Measurements from ENCODE around the gene POLK.
"Not testable (repeated sequence)": the region's sequence is repeated elsewhere in the genome, so short reads cannot be mapped to it uniquely, and the experiment has no call there.

Gene POLK

DNA sequence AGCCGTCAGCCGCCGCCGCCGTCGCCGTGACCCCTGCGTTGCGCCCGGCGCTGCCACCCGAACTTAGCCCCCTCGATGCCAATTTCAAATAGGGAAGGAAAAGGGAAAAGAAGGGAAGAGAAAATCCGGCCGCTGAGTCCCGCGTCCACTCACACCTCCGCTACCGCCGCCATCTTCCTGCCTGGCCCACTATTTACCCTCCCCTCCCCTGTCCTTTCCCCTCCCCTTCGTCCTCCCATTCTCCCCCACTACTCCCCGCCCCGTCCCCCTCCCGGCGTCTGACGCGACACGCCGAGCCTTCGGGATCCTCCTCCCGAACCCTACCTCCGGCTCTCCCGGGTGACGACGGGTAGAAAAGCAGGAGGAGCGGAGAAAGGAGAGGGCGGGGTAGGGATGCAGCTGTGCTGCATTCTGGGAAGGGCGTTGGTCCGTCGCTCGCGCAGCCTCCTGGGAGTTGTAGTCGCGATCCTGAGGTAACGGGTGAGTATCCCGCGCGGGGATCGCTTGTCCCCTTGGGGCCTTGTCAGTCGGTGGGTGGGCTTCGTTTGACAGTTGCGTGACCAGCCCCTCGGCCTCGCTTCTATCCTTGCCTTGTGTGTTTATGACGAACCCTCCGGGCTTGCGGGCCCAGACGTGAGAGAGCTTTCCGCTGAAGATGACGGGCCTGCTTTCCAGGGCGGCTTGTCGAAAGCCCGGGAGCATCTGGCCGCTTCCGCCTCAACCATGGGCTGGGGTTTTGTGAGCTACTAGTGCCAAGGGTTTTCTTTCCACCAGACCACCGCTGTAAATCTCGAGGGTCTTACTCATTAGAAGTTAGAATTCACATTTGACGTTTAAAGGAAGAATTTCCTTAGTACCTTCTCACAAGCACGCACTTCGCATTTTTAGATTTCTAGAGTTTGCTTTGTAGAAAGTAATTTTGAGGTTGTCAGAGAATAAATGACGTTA, at the start of gene POLK, which contains the start of gene CERT1:
Gene POLK (plus strand): TSS at position 457 of the 948 bp plus-strand sequence.
Gene CERT1 (minus strand): TSS at position 195 of the 948 bp plus-strand sequence. CDS start 422 bp downstream, outside the sequence.
- DNase-seq: peak; percentile 95

GRCh38 chr5:75463726-75464125, 48.0 kb upstream of the POLK start:
- DNase-seq: no peak

GRCh38 chr5:75465480-75465879, 46.2 kb upstream of the POLK start:
- DNase-seq: no peak

DNA sequence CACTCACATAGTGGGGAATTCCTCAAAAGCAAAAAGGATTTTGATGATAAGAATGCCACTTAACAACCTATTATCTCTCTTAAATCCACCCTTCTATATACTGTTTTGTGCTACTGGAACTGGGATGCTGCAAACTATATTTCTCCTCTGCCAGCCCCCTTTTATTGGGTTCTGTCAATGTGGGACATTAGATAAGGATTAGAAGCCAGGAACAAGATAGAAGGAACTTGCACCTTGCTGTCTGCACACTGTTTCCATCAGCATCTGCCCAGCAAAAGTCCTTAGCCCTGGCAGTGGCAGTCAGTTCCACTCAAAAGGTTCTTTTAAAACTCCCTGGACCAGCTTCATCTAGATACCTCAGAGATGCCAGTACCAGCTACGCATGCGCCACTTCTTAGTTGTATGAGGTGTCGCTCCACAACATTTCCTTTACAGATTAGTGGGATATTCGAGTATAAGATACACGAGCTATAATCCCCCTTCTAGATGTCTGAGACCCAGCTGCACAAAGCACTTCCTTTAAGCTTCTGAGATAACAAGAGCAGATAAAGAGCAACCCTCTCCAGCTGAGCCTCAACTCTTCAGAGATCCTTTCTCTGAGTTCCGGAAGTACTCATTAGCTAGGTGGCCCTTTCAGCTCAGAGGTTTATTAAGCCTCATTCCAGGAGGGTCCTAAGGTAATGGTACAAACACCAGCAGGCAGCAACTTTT, 45.5 kb upstream of the POLK start:
- no peak for DNase-seq

DNA sequence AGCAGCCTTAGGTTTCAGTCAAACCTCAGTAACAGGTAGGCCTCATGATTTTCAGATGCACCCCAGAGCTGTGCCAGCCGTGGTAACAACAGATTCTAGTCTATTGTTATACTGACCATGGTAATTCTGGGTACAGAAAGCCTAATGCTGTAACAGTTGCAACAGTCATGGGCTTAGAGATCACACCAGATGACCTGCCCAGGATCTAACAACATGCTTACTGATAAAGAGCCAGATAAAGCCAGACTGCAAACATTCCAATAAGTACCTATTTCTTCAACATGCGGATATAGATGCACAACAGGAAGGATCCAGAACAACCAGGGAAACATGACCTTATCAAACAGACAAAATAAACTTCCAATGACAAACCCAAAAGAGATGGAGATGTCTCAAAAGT, 43.1 kb upstream of the POLK start:
- no peak for DNase-seq

DNA sequence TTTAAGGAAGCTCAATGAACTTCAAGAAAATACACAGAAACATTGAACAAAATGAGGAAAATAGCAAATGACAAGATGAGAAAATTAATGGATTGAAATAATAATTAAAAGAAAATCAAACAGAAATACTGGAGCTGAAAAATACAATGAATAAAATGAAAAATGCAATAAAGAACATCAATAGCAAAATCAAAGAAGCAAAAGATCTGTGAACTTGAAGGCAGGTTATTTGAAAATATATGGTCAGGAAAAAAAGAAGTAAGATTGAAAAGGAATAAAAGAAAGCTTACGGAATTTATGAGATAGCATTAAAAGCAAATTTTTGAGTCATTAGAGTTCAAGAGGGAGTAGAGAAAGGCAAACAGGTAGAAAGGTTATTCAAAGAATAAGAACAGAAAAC, 42.7 kb upstream of the POLK start:
- DNase-seq: no peak

DNA sequence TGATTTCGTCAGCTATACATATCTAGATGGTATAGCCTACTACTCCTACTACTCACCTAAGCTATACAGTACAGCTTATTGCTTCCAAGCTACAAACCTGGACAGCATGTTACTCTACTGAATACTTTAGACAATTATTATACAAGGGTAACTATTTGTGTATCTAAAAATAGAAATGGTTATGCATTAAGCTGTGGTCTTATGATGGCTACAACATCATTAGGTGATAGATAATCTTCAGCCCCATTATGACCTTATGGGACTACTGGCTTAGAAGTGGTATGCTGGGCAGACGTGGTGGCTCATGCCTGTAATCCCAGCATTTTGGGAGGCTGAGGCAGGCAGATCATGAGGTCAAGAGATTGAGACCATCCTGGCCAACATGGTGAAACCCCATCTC, 40.5 kb upstream of the POLK start:
- DNase-seq: no peak

- DNase-seq: no peak
Observed at GRCh38 chr5:75472973-75473372, 38.7 kb upstream of the POLK start.

DNA sequence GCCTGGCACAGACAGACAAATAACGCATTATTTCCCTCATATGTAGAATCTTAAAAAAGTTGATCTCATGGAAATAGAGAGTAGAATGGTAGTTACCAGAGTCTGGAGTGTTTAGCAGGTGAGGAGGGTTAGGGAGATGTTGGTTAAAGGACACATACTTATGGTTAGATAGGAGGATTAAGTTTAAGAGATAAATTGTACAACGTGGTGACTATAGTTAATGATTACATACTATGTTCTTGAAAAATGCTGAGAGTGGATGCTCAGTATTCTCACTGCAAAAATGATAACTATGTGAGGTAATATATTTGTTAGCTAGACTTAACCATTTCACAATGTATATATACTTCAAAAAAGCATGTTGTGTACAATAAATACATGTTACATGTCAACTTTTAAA, 38.2 kb upstream of the POLK start:
- DNase-seq: no peak

- DNase-seq: no peak
Observed at GRCh38 chr5:75475364-75475763, 36.3 kb upstream of the POLK start.

DNA sequence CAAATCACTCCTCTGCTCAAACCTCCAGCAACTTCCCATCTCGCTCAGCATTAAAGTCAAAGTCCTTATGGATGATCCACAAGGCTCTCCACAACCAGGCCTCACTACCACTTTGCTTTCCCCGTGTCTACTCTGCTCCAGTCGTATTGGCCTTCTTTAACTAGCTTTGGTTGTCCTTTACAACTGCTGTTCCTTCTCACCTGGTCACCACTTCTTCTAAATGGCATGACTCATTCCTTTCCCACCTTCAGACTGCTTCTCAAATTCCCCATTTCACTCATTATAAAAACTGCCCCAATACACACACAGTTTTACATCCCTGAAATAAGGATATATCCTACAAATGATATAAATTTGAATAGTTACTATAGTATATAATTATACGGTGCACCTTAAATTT, 30.7 kb upstream of the POLK start:
- DNase-seq: no peak

DNA sequence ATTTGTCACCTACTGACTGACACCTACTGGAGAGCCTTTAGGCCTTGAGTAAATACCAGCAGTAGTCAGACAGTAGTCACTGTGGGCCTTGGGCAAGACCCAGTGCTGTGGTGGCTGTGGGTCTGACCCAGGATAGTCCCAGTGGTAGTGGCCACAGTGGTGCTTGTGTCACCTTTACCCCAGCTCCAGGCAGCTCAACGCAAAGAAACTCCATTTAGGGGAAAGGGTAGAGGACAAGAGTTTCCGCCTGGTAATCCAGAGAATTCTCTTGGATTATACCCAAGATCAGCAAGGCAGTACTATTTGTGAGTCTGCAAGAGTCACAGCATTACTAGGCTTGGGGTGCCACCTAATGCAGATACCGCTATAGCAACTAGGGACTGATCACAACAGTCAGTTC, 29.2 kb upstream of the POLK start:
- no peak for DNase-seq

GRCh38 chr5:75484605-75485004, 27.1 kb upstream of the POLK start:
- DNase-seq: no peak

DNA sequence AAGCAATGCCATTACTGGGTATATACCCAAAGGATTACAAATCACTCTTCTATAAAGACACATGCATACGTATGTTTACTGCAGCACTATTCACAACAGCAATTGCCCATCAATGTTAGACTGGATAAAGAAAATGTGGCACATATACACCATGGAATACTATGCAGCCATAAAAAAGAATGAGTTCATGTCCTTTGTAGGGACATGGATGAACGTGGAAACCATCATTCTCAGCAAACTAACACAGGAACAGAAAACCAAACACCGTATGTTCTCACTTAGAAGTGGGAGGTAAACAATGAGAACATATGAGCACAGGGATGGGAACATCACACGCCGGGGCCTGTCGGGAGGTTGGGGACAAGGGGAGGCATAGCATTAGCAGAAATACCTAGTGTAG, 21.8 kb upstream of the POLK start:
- DNase-seq: not testable (repeated sequence)

DNA sequence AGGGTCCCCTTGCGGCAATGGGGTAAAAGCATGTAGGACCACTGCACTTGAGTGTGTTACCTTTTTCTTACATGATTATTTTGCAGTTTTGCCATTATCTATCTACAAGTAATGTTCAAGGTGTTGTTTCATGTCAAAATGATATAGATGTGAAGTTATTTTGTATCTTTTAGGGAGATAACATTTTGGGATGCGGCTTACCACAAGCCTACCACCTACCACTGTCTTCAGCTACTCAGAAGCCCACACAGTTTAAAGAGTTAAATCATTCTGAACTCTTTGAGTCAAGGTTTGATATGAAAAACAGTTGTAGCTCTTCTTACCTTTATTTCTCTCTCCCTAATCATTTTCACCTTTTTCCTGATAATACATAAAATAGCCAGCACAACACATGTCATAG, 20.1 kb upstream of the POLK start:
- DNase-seq: no peak

- DNase-seq: no peak
Observed at GRCh38 chr5:75496026-75496425, 15.7 kb upstream of the POLK start.

DNA sequence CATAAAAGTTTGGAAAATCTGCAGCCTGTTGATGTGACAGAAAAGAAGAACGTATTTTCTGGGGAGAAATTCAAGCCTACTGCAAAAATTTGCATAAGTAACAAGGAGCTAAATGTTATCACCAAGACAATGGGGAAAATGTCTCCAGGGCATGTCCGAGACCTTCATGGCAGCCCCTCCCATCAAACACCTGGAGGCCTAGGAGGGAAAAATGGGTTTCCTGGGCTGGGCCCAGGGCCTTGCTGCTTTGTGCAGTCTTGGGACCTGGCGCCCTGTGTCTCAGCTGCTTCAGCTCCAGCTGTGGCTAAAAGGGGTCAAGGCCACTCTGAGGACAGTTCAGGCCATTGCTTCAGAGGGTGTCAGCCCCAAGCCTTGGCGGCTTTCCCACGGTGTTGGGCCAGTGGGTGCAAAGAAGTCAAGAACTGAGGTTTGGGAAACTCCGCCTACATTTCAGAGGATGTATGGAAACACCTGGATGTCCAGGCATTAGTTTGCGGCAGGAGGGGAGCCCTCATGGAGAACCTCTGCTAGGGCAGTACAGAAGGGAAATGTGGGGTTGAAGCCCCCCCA, 13.4 kb upstream of the POLK start:
- DNase-seq: no peak

- not testable (repeated sequence) for DNase-seq
Observed at GRCh38 chr5:75498875-75499274, 12.8 kb upstream of the POLK start.

- DNase-seq: not testable (repeated sequence)
Observed at GRCh38 chr5:75505112-75505511, 6.6 kb upstream of the POLK start.

- DNase-seq: no peak
Observed at GRCh38 chr5:75507841-75508240, 3.9 kb upstream of the POLK start.

DNA sequence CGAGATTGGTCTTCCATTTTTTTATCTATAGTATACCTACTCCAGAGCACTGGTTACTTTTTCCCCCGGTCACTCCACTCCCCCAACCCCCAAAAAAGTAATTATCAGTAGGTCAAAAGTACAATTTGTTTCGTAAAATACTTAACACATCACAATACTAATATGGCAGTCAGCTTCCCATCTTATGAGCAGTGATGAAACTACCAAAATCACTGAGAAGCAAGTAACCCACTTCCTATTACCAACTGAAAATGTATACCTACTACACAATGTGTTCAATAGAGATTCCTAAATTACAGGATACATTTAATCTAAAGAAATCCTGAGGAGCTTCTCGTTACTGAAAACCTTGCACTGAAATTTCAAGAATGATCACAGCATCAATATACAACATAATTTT, 2.1 kb upstream of the POLK start:
- no peak for DNase-seq

DNA sequence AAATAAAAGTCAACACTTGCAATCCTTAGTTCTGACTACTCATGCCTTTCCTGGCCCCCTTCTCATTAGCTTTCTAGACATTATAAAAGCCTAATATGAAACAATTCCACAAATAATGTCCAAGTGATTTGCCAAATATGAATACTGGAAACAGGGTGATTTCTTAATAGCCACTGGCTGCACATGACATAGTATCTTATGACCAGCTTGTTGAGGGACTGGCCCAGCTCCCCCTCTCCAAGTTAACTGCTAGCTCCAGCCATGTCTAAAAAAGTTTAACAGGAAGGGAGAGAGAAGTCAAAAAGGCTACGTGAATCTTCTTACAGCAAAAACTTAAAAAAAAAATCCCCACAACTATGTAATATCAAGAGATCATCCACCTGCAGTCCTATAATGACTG, 1.7 kb upstream of the POLK start:
- DNase-seq: no peak

GRCh38 chr5:75510417-75510835, 1.3 kb upstream of the POLK start:
- no peak for DNase-seq

All from activated naive CD4-positive, alpha-beta T cell treated with anti-CD3 and anti-CD28 coated beads, Interleukin-2, amount 50 U/mL, for 16 hours (primary cell).